DOHH2 (cell line): Measurements from ENCODE around the gene LCMT1.

ENCODE experiments used
- H3F3A ChIP-seq: fragments of 200-600 bp; sonication (generic), shearing (Covaris generic); 2 replicates; pipeline ENCODE4 v1.6.0; 2016; ENCODE audit warnings: antibody characterized with exemption, mild to moderate bottlenecking; ENCODE audit not compliant: control insufficient read depth, insufficient read depth
- H3K27ac ChIP-seq: fragments of 200-600 bp; sonication (generic); 2 replicates; pipeline ENCODE4 v1.5.1; 2014; ENCODE audit warnings: low read depth, mild to moderate bottlenecking, low read length, moderate library complexity
- H3K27me3 ChIP-seq: fragments of 200-600 bp; sonication (generic); 2 replicates; pipeline ENCODE4 v1.6.1; 2014; ENCODE audit warnings: mild to moderate bottlenecking, low read length, mixed read lengths; ENCODE audit not compliant: control insufficient read depth
- H3K36me3 ChIP-seq: fragments of 200-600 bp; sonication (generic); 2 replicates; pipeline ENCODE4 v1.6.1; 2014; ENCODE audit warnings: mild to moderate bottlenecking, low read length, moderate library complexity, mixed read lengths; ENCODE audit not compliant: control insufficient read depth
- H3K4me1 ChIP-seq: fragments of 200-600 bp; sonication (generic); 2 replicates; pipeline ENCODE4 v1.6.1; 2014; ENCODE audit warnings: mild to moderate bottlenecking, low read length, mixed read lengths; ENCODE audit not compliant: control insufficient read depth
- H3K4me2 ChIP-seq: fragments of 200-600 bp; sonication (generic); 2 replicates; pipeline ENCODE4 v1.6.0; 2014; ENCODE audit warnings: mild to moderate bottlenecking, low read length, moderate library complexity
- H3K4me3 ChIP-seq: fragments of 200-600 bp; sonication (generic); 2 replicates; pipeline ENCODE4 v1.5.1; 2014; ENCODE audit warnings: mild to moderate bottlenecking, low read length, mixed read lengths
- H3K79me2 ChIP-seq: fragments of 200-600 bp; sonication (generic); 2 replicates; pipeline ENCODE4 v1.6.1; 2014; ENCODE audit warnings: mild to moderate bottlenecking, low read length, mixed read lengths; ENCODE audit not compliant: control insufficient read depth
- H3K9me2 ChIP-seq: fragments of 200-600 bp; sonication (generic); replicated peaks from 2 replicates; pipeline ENCODE4 v1.6.1; 2014; ENCODE audit warnings: mild to moderate bottlenecking, low read length, mixed read lengths; ENCODE audit not compliant: control insufficient read depth
- H3K9me3 ChIP-seq: fragments of 200-600 bp; sonication (generic); 2 replicates; pipeline ENCODE4 v1.6.1; 2014; ENCODE audit warnings: antibody characterized with exemption, low read length, mixed read lengths; ENCODE audit not compliant: control insufficient read depth, insufficient read depth
- H4K20me1 ChIP-seq: fragments of 200-600 bp; sonication (generic); 2 replicates; pipeline ENCODE4 v1.6.0; 2014; ENCODE audit warnings: low read depth, mild to moderate bottlenecking, antibody characterized with exemption, low read length, moderate library complexity; ENCODE audit not compliant: control insufficient read depth, insufficient read depth
- CTCF ChIP-seq: fragments of 200-600 bp; sonication (generic); IDR thresholded peaks from one replicate; pipeline ENCODE4 v1.5.1; 2014; ENCODE audit warnings: antibody characterized with exemption, mild to moderate bottlenecking, low read depth, low read length; ENCODE audit not compliant: poor library complexity, severe bottlenecking
- EZH2phosphoT487 ChIP-seq: fragments of 200-600 bp; sonication (generic); IDR thresholded peaks from 2 replicates; pipeline ENCODE4 v1.6.1; 2017; ENCODE audit warnings: borderline replicate concordance, mild to moderate bottlenecking, antibody characterized with exemption, low read length, moderate library complexity, mixed read lengths

Gene LCMT1

GRCh38 chr16:25083065-25083464 lies 28.5 kb upstream of the LCMT1 start:
- H3K9me2 ChIP-seq = no peaks in the 10 kb centered on the region
- no peaks in the 10 kb centered on the region for H3K79me2 ChIP-seq
- H3K4me2 ChIP-seq = no peak overlapping the region
- no peaks in the 10 kb centered on the region for H3K4me1 ChIP-seq
- no peaks in the 10 kb centered on the region for H3F3A ChIP-seq
- H3K36me3 ChIP-seq = no peaks in the 10 kb centered on the region
- no peak overlapping the region for H3K4me3 ChIP-seq
- no peaks in the 10 kb centered on the region for H3K27me3 ChIP-seq
- H4K20me1 ChIP-seq = no peaks in the 10 kb centered on the region
- no peak overlapping the region for H3K27ac ChIP-seq
- no peak for TF ChIP-seq CTCF
- TF ChIP-seq EZH2phosphoT487 = no peak
- 0 out of 2 replicates have a peak, but pooled peaks cover 4% of the 10 kb centered on the region for H3K9me3 ChIP-seq

- H3K4me2 ChIP-seq = no peak overlapping the region
- H3K9me2 ChIP-seq = no peaks in the 10 kb centered on the region
- H3K79me2 ChIP-seq = no peaks in the 10 kb centered on the region
- no peaks in the 10 kb centered on the region for H3K9me3 ChIP-seq
- H3K27me3 ChIP-seq = no peaks in the 10 kb centered on the region
- no peaks in the 10 kb centered on the region for H4K20me1 ChIP-seq
- no peaks in the 10 kb centered on the region for H3K4me1 ChIP-seq
- H3F3A ChIP-seq = no peaks in the 10 kb centered on the region
- H3K4me3 ChIP-seq = no peak overlapping the region
- TF ChIP-seq EZH2phosphoT487 = no peak
- no peak for TF ChIP-seq CTCF
- no peak overlapping the region for H3K27ac ChIP-seq
- H3K36me3 ChIP-seq = no peaks in the 10 kb centered on the region
Observed at GRCh38 chr16:25083701-25084100, 27.8 kb upstream of the LCMT1 start.

GRCh38 chr16:25084797-25085196 lies 26.7 kb upstream of the LCMT1 start:
- Histone ChIP-seq H3K79me2 (no peaks in the 10 kb centered on the region), H3K27me3 (no peaks in the 10 kb centered on the region), H3F3A (no peaks in the 10 kb centered on the region), H4K20me1 (no peaks in the 10 kb centered on the region), H3K4me2 (no peak overlapping the region), H3K27ac (no peak overlapping the region), H3K4me1 (no peaks in the 10 kb centered on the region), H3K9me2 (no peaks in the 10 kb centered on the region), H3K4me3 (no peak overlapping the region), H3K36me3 (no peaks in the 10 kb centered on the region), H3K9me3 (no peaks in the 10 kb centered on the region)
- TF ChIP-seq EZH2phosphoT487 (no peak), CTCF (no peak)

- Histone ChIP-seq H3F3A (no peaks in the 10 kb centered on the region), H3K79me2 (no peaks in the 10 kb centered on the region), H3K9me3 (no peaks in the 10 kb centered on the region), H3K4me2 (no peak overlapping the region), H3K4me3 (no peak overlapping the region), H3K27me3 (no peaks in the 10 kb centered on the region), H3K27ac (no peak overlapping the region), H3K36me3 (no peaks in the 10 kb centered on the region), H3K9me2 (no peaks in the 10 kb centered on the region), H4K20me1 (no peaks in the 10 kb centered on the region), H3K4me1 (no peaks in the 10 kb centered on the region)
- TF ChIP-seq CTCF = no peak
- TF ChIP-seq EZH2phosphoT487 = no peak
Observed at GRCh38 chr16:25087761-25088160, 23.8 kb upstream of the LCMT1 start.
